22Rv1 (cell line): ENCODE results near the gene TRERF1.

Experiments used
- CTCF ChIP-seq: fragments of 450-650 bp; IDR thresholded peaks from 2 replicates; pipeline ENCODE4 v1.5.1; 2017; ENCODE audit warnings: mild to moderate bottlenecking
- ZFX ChIP-seq: fragments of 450-650 bp; IDR thresholded peaks from 2 replicates; pipeline ENCODE4 v1.6.1; 2017; ENCODE audit warnings: antibody characterized with exemption, borderline replicate concordance

GRCh38 chr6:42315991-42316970 lies 135.4 kb downstream of the TRERF1 start:
- TF ChIP-seq CTCF = no peak
- no peak for TF ChIP-seq ZFX
